GM21528 (cell line): ENCODE data around the gene SH2B2.

ENCODE experiments used
- ATAC-seq: cut with Tn5 transposase; IDR thresholded peaks from one replicate; pipeline ENCODE4 v1.9.1; 2021; ENCODE audit warnings: mild to moderate bottlenecking, moderate library complexity; ENCODE audit not compliant: unreplicated experiment, low FRiP score

The SH2B2 gene

DNA sequence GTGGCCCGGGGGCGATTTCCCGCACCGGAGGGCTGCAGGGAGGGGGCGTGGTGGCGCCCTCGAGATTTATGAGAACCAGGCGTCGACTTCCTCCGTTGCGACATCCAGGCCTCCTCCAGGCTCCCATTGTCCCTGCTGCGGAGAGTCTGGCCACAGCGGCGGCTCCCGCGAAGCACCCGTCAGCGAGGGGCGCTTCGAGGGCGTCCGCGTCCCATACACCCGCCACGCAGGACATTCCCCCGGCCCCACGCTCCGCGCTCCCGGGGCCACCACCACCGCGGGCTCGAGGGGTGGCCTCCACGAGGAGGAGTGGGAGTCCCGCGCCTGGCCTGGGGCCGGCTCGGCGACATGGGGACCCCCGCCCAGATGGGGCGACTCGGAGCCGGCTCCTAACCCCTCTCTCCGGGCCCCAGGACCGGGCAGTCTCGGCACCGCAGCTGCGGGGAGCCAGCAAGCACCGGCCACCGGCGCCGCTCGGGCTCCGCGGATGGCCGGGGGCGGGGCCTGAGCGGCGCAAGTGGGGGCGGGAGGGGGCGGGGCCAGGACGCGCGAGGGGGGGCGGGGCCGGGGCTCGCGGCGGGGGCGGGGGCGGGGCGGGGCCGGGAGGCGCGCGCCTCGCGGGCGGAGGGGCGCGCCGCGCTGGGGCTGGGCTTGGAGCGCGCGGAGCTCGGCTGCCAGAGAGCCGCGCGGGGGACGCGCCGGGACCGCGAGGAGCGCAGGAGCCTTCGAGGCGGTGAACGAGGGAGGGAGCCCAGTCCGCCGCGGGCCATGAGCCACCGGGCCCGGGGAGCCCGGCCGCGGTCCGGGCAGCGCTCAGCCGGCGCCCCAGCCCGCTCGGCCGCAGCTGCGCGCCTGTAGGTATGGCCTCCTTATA lies at the start of gene SH2B2:
TSS of gene SH2B2 (plus strand) at position 632 of the 874 bp plus-strand sequence. CDS start 13,683 bp downstream, outside the sequence.
- peak; percentile 27 for ATAC-seq

DNA sequence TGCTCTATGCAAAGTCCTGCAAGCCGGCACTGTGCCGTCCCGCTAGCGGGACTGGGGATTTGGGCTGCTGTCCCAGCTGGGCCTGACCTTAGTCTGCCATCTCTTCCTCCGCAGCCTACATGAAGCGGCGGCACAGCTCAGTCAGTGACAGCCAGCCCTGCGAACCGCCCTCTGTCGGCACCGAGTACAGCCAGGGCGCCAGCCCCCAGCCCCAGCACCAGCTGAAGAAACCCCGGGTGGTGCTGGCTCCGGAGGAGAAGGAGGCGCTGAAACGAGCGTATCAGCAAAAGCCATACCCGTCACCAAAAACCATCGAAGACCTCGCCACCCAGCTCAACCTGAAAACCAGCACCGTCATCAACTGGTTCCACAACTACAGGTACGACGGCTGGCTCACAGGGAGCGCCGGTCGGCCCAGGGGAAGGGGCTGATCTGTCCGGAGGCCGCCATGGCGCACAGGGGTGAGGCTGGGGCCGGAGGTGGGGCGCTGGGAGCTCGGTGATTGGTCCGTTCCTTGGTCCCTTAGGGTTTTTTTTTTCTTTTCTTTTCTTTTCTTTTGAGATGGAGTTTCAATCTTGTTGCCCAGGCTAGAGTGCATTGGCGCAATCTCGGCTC lies 47.4 kb upstream of the SH2B2 start:
- no peak for ATAC-seq

DNA sequence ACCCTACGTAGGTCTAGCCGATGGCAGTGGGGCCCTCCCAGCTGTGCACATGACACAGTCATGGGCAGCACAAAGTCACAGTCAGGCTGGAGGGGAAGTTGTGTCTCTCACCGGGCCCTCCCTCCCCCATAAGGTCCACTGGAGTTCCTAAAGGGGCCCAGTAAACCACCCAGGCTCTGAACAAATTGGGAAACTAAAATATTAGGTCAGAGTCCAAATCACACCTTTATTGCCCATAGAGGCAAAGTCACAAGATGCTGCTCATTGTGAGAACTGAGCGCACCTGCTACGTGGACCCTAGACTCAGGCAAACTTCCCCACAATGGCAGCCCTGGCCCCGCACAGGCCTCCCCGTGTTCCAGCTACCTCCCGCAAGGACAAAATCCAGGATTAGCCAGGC lies 45.2 kb upstream of the SH2B2 start:
- ATAC-seq = no peak

DNA sequence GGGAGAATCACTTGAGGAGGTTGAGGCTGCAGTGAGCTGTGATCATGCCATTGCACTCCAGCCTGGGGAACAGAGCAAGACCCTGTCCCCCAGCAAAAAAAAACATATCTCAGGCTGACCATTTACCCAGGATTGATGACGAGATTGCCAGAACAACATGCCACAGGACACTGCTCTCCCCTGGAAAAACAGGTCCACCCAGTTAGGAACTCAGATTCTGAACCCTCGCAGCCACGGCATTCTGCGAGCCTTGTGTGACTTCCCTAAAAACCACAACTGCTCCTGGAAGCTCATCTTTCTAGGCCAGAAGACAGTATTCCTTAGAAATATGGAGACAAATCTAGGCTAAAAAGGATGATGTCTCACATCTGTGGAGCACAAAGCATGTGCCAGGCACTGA lies 42.1 kb upstream of the SH2B2 start:
- ATAC-seq = no peak

DNA sequence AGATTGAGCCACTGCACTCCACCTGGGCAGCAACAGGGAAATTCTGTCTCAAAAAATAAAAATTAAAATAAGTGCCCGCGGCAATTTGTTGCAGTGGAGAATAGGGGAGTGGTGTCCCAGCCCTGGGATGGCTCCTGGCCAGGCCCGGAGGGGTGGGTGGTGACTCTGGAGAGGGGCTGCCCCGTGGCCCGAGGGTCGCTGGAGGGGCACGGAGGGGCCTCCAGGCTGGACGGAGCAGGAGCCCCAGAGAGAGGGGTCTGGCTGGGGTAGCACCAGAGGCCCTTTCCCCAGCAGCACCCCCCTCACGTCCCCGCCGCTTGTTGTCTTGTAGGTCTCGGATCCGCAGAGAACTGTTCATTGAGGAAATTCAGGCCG lies 38.6 kb upstream of the SH2B2 start:
- ATAC-seq = no peak

DNA sequence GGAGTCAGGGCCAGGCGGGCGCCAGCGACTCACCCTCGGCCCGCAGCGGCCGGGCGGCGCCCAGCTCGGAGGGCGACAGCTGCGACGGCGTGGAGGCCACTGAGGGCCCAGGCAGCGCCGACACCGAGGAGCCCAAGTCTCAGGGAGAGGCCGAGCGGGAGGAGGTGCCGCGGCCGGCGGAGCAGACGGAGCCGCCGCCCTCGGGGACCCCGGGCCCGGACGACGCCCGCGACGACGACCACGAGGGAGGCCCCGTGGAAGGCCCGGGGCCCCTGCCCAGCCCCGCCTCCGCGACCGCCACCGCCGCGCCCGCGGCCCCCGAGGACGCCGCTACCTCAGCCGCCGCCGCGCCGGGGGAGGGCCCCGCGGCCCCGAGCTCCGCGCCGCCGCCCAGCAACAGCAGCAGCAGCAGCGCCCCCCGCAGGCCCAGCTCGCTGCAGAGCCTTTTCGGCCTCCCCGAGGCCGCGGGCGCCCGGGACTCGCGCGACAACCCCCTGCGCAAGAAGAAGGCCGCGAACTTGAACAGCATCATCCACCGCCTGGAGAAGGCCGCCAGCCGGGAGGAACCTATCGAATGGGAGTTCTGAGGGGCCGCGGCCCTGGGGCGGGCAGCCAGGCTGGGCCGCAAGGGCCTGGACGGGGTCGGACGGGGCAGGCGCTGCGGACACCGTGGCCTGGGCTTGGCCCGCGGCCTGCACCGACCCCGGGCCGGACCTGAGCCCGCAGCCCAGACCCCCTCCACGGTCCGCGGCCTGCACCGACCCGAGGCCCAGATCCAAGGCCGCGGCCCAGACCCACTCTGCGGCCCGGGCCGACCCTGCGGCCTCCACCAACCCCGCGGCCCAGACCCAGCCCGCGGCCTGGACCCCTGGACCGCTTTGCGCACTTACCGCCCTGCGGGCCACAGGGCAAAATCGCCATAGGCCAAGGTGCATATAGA lies 37.9 kb upstream of the SH2B2 start:
- no peak for ATAC-seq

DNA sequence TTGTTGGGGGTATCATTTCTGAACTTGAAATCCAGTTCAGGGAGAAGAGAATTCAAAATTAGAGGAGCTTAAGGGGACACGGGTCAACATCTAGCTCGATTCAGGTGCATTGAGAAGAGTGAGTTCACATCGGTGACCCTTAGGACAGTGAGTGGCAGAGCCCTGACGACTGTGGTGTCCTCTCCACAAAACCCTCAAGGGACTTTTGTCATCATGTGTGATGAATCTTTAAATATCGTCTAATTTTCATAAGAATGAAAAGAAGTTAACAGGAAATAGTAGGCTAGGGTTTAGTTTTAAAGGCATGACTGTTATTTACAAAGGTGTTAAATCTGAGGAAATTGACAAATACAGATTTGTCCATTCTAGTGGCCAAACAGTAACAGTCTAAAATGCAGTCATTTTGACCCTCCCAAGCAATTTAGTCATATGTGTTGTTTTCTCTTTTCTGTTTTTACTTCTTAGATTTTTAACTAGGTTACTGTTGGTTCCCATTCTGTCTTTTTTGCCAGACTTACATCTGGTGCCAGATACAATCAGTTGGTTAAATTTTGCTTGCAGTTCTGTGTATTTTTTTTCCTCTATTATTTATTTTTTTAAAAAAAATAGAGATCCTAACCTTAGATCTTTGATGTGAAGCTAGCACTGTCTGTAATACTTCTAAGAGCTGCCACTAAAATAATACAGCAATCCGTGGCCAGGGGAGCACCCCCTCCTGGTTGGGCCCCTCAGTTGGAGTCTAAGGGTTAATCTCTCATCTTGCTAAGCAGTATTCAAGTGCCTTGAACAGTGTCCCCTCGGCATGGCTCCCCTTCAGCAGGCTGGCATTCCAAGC lies 34.9 kb upstream of the SH2B2 start:
- no peak for ATAC-seq

DNA sequence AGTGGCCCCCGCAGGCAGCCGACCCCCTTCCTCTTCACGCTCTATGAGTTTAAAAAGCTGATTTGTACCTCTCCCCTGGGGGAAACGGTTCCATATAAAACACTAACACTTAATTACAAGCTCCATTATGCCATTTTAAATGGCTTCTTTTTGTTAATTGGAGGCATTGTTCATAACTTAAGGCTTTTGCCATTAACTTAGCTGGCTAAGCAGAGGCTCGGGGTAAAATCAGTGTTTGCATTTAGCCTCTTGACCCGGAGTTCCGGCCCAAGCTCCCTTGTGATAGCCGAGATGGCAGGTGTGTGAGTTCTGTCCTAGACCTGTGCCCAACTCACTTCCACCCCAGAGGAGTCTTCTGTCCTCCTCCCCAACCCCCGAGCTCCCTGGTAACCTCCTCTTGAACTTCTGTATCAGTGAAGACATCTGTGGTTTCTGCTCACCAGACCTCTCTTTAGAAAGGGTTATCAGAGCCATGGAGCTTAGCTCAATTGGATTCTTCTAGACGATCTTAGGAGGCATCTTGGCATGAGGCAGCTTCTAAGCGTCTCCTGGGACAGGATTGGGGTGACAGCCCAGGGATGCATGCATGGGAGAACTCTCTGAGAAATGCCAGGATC lies 34.2 kb upstream of the SH2B2 start:
- no peak for ATAC-seq

DNA sequence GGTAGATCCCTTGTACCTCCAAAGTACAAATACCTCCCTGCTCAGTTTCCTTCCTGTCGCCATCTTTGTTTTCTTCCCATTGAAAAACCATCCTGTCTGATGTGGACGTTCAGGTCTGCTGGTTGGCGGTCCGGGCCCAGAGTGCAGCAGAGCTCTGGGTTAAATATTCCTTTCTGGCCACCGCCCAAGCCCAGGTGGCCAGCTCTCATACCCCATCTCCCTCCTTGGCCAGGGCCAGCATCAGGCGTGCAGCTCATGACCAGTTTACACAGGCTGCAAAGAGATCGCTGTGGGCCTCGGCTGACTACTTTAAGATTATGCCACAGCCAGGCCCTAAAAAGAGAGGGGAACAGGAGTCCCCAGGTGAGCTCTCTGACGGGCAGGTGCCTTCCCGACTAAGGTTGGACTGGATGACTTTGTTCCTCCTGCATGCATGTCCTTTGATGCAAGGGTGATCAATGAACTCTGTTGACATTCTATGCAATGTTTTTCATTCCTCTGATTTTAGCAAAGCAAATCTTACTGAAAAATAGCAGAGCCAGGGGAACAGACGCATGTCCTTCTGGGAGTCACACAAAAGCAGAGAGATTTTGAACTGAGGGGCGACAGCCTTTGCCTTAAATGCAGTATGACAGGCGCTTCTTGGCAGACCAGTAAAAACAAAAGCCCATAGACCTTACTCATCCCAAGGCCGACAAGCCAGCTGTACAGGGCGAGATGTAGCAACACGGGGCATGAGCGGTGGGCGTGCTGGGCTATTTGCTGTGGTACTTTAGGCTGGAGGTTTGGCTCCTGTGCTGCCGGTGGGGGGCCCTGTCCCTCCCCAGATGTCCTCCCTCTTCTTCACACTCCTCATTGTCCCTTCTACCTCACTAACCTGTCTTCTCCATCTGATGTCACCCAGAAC lies 33.3 kb upstream of the SH2B2 start:
- ATAC-seq = no peak

DNA sequence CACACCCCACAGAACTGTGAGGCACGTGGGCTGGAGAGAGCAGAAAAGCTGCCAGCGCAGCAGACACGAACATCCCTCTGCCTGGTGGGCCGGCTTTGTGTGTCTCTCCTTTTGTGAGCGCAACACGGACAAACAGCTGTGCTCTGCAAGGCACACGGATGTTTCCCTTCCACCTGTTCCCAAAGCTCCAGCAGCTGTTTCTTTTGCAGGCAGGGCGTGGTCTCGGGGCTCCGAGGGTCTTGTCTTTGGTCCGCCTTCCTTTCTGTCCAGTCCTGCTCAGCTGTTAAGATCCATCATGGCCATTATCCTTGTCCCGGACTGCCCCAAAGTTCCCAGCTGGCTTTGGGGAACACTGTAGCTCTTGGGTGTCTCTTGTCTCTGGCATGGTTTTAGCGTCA lies 32.7 kb upstream of the SH2B2 start:
- ATAC-seq = no peak

DNA sequence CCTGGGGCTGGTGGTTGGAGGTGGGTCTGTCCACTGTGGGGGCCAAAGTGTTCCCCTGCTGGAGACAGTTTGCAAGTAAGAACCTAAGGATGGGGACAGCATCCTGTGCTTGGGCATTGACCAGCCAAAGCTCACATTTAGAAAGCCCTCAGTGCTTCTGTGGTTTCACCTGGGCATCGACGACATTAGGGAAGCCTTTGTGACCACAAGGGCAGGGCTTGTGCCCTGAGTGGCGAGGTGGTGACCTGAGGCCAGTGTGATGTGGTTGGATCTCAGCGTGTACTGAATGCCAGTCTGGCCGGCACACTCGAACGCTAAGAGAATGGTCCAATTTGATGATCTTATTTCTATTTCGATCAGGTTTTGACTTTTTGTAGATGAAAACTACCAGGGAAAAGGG lies 32.1 kb upstream of the SH2B2 start:
- ATAC-seq = no peak

DNA sequence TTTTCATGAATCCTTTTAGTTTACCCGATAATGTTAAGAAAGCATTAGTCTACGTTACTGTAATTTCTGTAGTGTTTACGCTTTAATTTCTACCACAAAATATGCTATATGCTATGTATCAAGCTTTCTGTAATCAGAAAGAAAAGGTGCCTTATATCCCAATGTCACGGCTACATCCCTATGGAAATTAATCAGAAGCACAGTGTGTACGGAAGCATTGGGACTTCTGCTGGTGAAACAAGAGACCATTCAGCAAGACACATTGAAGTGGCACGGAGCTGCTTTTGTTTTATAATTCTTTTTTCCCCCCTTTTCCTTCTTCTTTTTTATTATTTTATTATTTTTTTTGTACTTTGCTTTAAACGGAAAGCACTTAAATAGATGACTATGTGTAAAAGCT lies 31.2 kb upstream of the SH2B2 start:
- no peak for ATAC-seq

DNA sequence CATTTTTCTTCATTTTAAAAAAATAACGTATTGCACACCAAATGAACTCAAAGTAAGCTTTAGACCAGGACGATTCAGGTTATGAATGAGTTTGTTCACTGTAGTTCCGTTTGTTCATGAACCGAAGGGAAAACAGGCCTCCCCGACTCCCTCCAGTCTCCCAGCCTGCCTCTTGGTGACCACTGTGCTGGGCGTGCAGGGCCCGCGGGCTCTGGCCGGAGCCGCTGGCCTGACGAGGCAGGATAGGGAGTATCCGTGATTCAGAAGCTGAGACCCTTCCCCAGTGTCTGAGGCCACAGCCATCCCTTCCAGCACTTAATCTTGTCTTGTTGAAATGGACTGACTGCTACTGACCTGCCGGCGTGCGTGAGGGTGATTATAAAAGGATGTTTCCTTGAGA lies 30.8 kb upstream of the SH2B2 start:
- ATAC-seq = no peak

DNA sequence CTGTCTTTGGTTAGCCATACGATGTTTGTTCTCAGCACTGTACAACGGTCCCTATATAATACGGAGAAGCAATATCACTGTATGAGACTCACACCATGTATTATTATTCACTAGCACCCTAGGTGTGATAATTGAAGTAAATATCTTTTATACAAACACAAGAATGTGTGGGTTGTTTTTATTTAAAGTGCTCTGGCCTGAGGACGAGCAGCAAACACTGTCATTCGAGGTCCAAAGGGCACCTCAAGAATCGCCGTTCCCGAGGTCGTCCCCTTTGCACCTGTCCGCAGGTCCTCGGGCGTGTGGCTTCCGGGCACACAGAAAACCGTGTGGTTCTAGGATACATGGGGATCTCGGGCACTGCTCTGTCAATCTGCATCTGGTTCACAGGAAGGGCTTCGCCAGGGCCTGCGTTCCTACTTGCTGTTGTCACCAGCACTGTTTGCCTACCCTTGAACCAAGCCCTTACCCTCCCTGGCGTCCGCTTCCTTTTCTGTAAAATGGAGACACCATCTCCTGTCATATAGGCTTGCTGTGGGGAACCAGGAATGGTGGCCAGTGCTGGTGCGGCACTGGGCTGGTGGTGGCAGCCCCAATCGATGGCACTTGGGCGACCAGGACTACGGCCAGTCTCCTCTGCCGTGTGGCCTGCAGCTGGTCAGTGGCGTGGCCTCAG lies 28.5 kb upstream of the SH2B2 start:
- ATAC-seq = no peak

DNA sequence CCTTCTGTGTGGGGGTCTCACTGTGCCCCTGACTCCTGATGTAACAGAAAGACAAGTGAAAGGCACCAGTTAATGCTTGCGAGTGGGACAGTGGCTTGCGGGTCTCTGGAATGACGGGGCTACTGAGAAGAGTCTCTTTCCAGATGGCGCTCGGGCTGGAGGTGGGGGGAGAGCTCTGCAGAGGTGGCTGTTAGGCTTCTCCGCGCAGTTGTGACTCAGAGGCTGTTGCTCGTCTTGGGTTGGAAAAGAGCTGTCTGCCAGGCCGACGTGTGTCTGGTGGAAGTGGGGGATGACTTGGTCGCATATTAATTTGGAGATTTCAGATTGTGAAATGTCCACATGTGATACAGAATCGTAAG lies 27.9 kb upstream of the SH2B2 start:
- no peak for ATAC-seq

DNA sequence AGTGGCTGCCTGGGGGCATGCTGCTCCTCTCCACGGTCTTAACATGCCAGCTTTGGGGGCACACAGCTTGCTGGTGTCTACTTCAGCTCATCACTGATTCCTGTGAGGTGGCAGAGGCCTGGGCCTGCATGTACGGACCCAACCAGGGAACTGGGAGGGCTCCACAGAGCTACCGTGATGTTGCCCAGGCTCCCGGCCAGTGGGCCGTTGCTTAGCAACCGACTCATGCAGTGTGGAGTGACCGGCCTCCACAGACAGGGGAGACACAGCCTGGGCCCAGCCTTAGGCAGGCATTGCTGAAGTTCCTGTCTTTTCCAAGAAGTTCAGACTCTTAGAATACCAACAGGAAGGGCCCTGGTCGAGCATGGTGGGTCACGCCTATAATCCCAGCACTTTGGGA lies 25.8 kb upstream of the SH2B2 start:
- ATAC-seq = no peak

DNA sequence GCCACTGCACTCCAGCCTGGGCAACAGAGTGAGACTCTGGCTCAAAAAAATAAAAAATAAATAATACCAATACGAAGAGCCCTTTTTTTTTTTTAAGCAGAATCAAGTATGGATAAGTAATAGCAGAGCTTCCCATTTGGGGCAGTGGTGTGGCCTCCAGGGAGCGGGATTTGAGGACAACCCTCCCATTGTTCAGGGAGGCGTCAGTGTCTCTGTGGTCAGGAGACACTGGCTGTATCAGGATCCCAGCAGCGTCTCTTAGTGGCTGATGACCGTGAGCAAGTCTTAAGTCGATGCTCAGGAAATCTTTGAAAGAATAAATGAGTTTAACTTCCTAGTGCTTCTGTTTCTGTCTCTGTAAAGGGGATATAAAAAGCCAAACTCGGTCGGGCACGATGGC lies 25.2 kb upstream of the SH2B2 start:
- ATAC-seq = no peak

DNA sequence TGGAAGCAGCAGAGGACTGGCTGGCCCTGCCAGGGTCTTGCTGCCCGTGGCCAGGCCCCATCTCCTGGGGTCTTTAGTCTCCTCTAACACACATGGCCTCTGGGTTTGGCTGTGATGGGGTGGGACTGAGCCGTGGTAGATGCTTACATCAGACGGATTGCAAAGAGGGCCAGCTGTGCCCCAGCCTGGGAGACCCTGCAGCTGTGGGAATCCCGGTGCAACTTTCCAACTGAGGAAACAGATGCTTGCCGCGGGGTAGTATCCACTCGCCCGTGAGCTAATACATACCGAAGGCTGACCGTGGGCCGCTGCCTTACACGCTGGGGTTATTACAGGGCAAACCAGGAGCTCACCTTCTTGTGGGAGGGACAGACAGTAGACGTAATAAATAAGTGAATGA lies 24.1 kb upstream of the SH2B2 start:
- no peak for ATAC-seq
